ENCODE measurements around the gene TNS1. TPM values are rescaled to one million over a fixed set of nuclear protein-coding genes. Genes with fewer than 3 reads are reported as not detected.

Gene TNS1
- total RNA-seq, 4 donors from 2014 or later = 461 to 648 (median 565) TPM

DNA sequence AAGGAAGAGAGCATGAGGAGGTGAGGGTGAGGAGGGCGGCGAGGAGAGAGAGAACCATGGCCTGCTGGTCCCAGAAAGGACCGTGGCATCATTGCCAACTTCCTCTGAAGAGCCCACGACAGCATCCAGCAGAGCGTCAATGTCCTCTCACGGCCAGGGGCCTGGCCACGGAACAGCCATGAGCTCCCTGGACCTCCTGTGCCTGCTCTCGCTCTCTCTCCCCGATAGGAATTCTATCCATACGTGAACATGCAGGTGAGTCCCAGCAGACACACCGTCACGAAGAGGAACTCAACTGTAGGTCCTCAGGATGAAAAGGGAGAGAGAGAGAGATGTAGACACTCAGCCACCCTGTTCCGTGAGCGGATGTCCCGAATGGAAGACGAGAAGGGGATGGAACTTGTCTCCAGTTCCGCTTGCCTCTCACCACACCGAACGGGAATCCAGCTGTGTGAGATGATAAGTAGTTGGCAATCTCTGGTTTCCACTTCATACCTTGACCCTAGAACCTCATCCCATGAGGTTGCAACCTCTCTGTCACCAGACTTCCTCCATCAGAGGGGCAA, 107.6 kb downstream of the TNS1 start:
- Histone ChIP-seq H3K27me3 (no peaks in the 10 kb centered on the region), H3K4me3 (no peak overlapping the region), H3K36me3 (peaks cover 0 to 85% (median 6%) of the 10 kb centered on the region in 3 donors), H3K4me1 (peaks cover 0 to 49% (median 21%) of the 10 kb centered on the region in 4 donors), H3K27ac (peak overlapping the region in 1 of 4 donors; percentile 33), H3K9me3 (no peaks in the 10 kb centered on the region)
- no peak for DNase-seq (ENCODE audit: low spot score in 2 of 2)
- 83 to 88% methylated on average over 19 of the region's 19 CpGs for WGBS, 2 donors
- TF ChIP-seq, protein P1, sequence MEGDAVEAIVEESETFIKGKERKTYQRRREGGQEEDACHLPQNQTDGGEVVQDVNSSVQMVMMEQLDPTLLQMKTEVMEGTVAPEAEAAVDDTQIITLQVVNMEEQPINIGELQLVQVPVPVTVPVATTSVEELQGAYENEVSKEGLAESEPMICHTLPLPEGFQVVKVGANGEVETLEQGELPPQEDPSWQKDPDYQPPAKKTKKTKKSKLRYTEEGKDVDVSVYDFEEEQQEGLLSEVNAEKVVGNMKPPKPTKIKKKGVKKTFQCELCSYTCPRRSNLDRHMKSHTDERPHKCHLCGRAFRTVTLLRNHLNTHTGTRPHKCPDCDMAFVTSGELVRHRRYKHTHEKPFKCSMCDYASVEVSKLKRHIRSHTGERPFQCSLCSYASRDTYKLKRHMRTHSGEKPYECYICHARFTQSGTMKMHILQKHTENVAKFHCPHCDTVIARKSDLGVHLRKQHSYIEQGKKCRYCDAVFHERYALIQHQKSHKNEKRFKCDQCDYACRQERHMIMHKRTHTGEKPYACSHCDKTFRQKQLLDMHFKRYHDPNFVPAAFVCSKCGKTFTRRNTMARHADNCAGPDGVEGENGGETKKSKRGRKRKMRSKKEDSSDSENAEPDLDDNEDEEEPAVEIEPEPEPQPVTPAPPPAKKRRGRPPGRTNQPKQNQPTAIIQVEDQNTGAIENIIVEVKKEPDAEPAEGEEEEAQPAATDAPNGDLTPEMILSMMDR (IDR thresholded peaks at IDR 0.05) = no peak
- no peak for TF ChIP-seq EP300 (IDR thresholded peaks at IDR 0.05)
- TF ChIP-seq POLR2A (IDR thresholded peaks at IDR 0.05) = no peak

DNA sequence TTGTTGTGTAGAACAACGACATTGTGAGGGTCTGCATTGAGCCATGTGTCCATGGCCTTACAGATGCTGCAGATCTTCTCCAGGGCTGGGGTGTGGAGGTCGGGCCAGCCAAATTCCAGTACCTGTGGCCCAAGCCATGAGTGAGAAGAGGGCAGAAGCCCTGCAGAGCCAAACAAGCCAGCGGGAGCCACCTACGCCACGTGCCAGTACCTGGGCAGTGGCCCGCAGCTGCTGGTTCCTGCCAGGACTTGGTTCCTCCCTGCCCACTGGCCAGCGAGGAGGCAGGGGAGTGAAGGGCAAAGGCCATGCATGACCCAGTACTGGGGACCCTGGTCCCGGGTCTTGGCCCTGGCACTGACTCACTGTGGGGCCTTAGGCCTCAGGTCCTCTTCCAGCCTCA, 109.4 kb downstream of the TNS1 start:
- H3K4me1 ChIP-seq = peaks cover 0 to 46% (median 8%) of the 10 kb centered on the region in 4 donors
- WGBS, 2 donors = 67 to 76% methylated on average over 3 to 8 of the region's 8 CpGs

GRCh38 chr2:217892560-217892959, 110.2 kb downstream of the TNS1 start:
- Histone ChIP-seq H3K36me3 (peaks cover 0 to 100% (median 6%) of the 10 kb centered on the region in 3 donors), H3K4me3 (no peak overlapping the region), H3K4me1 (peaks cover 0 to 41% (median 5%) of the 10 kb centered on the region in 4 donors), H3K27ac (peak overlapping the region in 2 of 4 donors; percentile 19 to 68), H3K9me3 (no peaks in the 10 kb centered on the region), H3K27me3 (no peaks in the 10 kb centered on the region)
- 74 to 83% methylated on average over 8 of the region's 8 CpGs for WGBS, 2 donors
- TF ChIP-seq POLR2A (IDR thresholded peaks at IDR 0.05) (no peak), EP300 (IDR thresholded peaks at IDR 0.05) (no peak)
- TF ChIP-seq, protein P1 (IDR thresholded peaks at IDR 0.05) = no peak
- no peak for DNase-seq (ENCODE audit: low spot score in 2 of 2)

More for the DNA sequence above, 109.4 kb downstream of the TNS1 start:
- peaks cover 0 to 98% (median 6%) of the 10 kb centered on the region in 3 donors for H3K36me3 ChIP-seq
- H3K27ac ChIP-seq = peak overlapping the region in 2 of 4 donors; percentile 62 to 68
- TF ChIP-seq, protein P1 (IDR thresholded peaks at IDR 0.05) = no peak
- no peak for TF ChIP-seq POLR2A (IDR thresholded peaks at IDR 0.05)
- no peak for TF ChIP-seq EP300 (IDR thresholded peaks at IDR 0.05)
- H3K27me3 ChIP-seq = no peaks in the 10 kb centered on the region
- H3K4me3 ChIP-seq = no peak overlapping the region
- H3K9me3 ChIP-seq = no peaks in the 10 kb centered on the region
- no peak for DNase-seq (ENCODE audit: low spot score in 2 of 2)

GRCh38 chr2:217890445-217890844, 112.3 kb downstream of the TNS1 start:
- H3K4me3 ChIP-seq = no peak overlapping the region
- H3K4me1 ChIP-seq = peaks cover 0 to 49% (median 6%) of the 10 kb centered on the region in 4 donors
- peak overlapping the region in 2 of 4 donors; percentile 36 to 43 for H3K27ac ChIP-seq
- H3K36me3 ChIP-seq = peaks cover 1 to 94% (median 6%) of the 10 kb centered on the region in 3 donors
- TF ChIP-seq, protein P1 (IDR thresholded peaks at IDR 0.05) = peak in 4 of 5 experiments; percentile 17 to 54 (median 34)
- TF ChIP-seq POLR2A (IDR thresholded peaks at IDR 0.05) (no peak), EP300 (IDR thresholded peaks at IDR 0.05) (peak in 1 of 2 donors; percentile 76)
- peak in 1 of 2 donors; percentile 73 for DNase-seq (ENCODE audit: low spot score in 2 of 2)
- 52 to 60% methylated on average over 4 of the region's 4 CpGs for WGBS, 2 donors
- H3K9me3 ChIP-seq = no peaks in the 10 kb centered on the region
- no peaks in the 10 kb centered on the region for H3K27me3 ChIP-seq

GRCh38 chr2:217889656-217890055, 113.1 kb downstream of the TNS1 start:
- no peaks in the 10 kb centered on the region for H3K9me3 ChIP-seq
- no peak for DNase-seq (ENCODE audit: low spot score in 2 of 2)
- no peaks in the 10 kb centered on the region for H3K27me3 ChIP-seq
- H3K4me1 ChIP-seq = peaks cover 0 to 49% (median 6%) of the 10 kb centered on the region in 4 donors
- peaks cover 2 to 94% (median 8%) of the 10 kb centered on the region in 3 donors for H3K36me3 ChIP-seq
- TF ChIP-seq, protein P1 (IDR thresholded peaks at IDR 0.05) = no peak
- no peak for TF ChIP-seq EP300 (IDR thresholded peaks at IDR 0.05)
- TF ChIP-seq POLR2A (IDR thresholded peaks at IDR 0.05) = no peak
- no peak overlapping the region for H3K4me3 ChIP-seq
- 89% methylated on average over 5 of the region's 5 CpGs for WGBS, 2 donors
- peak overlapping the region in 2 of 4 donors; percentile 43 to 60 for H3K27ac ChIP-seq

All from tibial nerve (tissue), 4 donors.